Islet of Langerhans (tissue), 1 donor: Measurements from ENCODE around the gene MRTFA.
"Not testable (repeated sequence)": the region's sequence is repeated elsewhere in the genome, so short reads cannot be mapped to it uniquely, and the experiment has no call there.

ENCODE experiments used
- FAIRE-seq: peaks from one replicate; lab custom pipeline; 2011; peaks lifted over from hg19 to GRCh38; lab: Jason Lieb, UNC

MRTFA gene

DNA sequence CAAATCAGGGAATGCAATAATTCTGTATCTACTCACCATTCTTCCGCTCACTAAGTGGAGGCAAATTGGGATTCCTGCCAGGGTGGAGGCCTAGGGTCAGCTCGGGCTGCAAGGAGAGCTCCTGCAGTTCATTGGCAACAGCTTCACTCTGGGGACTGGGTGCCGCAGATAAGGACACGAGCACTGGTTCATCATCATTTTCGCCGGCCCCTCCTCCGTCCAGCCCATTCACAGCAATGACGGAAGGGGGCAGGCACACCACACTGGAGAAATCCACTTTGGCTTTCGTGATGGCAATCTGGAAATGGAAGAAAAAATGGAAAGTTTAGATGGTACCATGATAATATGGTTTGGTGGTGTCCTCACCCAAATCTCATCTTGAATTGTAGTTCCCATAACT, 84.4 kb downstream of the MRTFA start:
- FAIRE-seq: no peak

DNA sequence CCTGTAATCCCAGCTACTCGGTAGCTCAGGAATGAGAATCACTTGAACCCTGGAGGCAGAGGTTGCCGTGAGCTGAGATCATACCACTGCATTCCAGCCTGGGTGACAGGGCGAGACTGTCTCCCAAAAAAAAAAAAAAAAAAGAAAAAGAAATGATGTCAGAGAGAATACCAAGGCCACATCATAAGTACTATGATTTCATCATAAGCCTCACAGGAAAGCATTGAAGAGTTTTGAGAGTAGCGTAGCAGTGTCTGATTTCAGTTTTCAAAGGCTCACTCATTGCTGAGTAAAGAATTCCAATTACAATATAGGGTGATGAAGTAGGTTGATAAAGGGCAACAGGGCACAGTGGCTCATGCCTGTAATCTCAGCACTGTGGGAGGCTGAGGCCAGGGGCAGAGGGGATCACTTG, 88.8 kb downstream of the MRTFA start:
- FAIRE-seq: no peak

DNA sequence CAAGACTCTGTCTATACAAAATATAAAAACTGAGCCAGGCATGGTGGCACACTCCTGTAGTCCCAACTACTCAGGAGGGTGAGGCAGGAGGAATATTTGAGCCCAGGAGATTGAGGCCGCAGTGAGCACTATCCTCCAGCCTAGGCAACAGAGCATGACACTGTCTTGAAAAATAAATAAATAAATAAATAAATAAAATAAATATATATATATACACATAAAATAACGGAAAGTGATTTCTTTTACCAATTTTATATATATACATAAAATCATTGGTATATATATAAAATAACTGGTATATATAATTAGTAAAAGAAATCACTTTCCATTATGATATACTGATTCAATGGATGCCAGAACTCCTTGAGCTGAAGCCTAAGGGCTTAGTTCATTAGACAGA, 91.8 kb downstream of the MRTFA start:
- FAIRE-seq: no peak

DNA sequence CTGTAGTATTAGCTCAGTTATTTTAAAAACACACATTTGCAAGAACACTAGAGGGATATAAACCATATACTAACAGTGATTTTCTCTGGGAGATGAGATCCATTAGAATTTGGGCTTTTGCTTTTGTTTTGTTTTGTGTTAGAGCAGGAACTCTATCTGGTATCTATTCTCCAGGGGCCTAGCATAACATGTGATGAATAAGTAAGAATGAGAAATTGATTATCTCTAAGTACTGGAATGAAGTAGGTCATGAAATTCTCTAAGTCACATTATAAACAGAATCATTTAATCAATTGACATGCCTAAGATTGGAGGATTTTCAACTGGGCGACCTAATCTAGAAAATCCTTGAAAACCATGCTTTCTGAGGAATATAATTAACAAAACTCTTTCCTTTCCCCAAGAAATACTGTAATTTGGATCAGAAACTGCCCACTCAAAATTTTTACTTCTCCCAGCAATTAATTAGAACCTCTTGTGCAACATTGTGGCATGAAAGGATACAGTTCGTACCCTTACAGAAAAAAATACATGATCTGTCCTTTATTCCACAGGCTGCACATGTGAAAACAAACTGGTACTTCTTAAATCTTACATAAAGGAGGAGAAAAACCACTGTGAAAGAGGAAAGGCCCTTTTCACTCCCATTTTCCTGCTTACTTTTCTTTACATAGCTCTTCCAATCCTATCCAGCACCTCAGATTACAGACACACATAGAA, 93.5 kb downstream of the MRTFA start:
- FAIRE-seq: no peak

DNA sequence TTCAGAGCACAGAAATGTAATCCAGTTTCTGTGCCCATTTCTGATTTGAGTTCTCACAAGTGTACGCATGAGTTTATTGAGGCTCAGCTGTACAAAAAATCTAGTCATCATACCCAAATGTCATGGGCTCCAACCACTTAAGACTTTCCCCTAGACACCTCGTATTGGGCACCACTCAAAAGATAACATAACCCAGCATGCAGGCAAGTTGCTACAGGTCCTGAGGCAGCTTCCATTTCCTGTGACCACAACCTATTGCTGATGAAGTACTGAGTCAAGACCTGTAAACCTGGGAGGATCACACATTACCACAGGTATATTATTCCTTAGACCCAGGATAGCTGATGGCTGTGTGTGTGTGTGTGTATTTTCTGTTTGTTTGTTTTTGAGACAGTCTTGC, 95.2 kb downstream of the MRTFA start:
- FAIRE-seq: no peak

DNA sequence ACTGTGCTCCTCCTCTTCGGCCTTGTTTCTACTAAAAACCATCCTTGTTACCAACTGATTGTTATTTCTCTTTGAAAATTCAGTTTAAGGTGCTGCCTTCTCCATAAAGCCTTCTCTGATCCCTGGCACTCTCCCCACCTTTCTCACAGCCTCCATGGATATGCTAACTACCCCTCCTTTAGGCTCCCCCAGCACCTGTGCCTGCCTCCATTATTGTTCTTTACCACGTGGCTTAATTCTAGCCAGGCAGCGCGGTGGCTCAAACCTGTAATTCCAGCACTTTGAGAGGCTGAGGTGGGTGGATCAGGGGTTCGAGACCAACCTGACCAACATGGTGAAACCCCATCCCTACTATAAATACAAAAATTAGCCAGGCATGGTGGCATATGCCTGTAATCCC, 96.3 kb downstream of the MRTFA start:
- FAIRE-seq: no peak

DNA sequence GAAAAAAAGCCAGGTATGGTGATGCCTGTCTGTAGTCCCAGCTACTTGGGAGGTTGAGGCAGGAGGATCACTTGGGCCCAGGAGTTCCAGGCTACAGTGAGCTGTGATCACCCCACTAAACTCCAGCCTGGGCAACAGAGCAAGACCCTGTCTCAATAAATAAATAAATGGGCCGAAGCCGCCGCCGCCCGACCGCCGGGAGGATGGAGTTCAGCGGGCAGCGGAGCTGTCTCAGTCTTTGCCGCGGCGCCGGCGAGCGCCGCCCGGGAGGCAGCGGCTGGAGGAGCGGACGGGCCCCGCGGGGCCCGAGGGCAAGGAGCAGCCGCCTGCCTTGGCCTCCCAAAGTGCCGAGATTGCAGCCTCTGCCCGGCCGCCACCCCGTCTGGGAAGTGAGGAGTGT, 100.4 kb downstream of the MRTFA start:
- FAIRE-seq: not testable (repeated sequence)

DNA sequence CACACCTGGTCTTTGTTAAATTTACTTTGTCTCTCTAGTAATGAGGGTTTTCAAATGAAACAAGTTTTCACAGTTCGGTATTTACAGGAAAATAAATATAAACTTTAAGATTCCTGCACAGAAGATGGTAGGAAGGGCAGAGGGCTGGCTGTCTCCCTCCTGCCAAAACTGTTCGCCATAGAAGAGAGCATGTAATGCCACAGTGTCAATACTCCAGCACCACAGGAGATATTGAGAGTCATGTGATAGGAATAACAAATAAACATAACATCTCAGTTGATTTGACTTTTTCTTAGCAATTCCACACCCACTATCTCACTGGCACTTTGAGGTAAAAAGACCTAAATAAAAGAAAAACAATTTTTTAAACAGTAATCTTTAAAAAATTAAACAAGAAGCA, 100.9 kb downstream of the MRTFA start:
- no peak for FAIRE-seq

DNA sequence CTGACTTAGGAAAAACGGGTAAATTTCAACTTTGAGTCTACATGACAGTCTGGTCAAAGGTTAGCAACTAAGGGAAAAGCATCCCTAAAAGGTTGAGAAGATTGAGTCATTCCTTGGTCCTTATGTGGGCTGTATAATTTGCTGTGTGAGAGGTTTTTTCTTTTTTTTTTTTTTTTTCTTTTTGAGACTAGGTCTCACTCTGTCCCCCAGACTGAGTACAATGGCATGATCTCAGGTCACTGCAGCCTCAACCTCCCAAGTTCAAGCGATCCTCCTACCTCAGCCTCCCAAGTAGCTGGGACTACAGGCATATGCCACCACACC, 101.4 kb downstream of the MRTFA start:
- FAIRE-seq: no peak

DNA sequence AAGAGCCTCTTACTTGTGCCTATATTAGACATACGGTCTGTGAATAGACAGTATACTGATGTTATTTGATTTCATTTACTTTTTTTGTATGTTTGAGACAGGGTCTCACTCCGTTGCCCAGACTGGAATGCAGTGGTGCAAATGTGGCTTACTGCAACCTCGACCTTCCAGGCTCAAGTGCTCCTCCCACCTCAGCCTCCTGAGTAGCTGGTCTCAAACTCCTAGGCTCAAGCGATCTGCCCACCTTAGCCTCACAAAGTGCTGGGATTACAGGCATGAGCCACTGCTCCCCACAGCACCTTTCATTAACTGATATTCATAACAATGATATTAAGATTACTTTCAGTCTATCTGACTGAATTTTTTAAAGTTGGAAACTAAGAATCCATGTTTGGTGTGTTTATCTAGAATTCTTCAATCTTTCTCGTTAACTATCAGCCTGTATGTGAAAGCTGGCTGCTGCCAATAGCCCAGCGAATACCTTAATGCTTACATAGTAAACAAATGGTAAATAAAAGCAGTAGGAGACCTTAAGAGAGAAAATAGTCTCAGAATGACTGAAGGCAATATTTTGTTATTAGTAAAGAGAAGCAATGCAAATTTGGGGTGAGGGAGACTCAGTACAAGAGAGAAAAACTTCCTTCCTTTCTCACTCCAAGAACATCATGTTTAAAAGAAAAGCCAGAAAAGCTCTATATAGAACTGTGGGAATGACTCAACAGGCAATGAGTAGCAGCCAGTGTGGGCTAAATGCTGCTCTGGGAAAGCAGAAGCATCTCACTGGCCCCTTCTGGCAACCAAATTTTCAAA, 101.9 kb downstream of the MRTFA start:
- peak; percentile 49 for FAIRE-seq

DNA sequence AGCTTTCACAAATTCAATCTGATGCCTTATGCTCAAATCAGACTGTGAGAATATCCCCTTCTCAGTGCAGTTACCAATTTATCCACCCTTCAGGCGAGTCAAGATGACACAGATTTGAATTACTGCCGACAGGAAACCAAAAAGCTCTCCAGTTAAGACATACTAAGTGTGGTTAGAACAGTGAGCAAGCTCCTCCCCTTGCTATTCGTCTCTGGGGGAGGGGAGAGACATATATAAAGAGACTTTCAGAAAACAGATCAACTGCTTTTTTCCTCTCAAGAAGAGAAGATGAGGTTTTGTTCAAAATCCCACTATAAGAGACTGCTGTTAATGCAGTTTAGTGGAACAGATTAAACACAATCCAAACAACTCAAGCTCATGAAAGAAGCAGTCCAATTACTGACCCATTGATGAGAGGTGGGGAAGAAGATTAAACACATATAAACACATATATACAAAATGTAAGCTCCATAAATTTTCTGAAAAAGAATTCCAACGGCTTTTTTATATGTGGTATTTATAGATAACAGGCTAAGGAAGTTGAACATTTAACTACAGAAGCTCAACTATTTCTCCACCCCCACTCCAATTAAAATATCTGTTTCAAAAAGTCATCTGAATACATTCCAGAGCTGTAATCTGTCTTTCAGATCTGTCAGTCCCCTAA, 102.7 kb downstream of the MRTFA start:
- no peak for FAIRE-seq

DNA sequence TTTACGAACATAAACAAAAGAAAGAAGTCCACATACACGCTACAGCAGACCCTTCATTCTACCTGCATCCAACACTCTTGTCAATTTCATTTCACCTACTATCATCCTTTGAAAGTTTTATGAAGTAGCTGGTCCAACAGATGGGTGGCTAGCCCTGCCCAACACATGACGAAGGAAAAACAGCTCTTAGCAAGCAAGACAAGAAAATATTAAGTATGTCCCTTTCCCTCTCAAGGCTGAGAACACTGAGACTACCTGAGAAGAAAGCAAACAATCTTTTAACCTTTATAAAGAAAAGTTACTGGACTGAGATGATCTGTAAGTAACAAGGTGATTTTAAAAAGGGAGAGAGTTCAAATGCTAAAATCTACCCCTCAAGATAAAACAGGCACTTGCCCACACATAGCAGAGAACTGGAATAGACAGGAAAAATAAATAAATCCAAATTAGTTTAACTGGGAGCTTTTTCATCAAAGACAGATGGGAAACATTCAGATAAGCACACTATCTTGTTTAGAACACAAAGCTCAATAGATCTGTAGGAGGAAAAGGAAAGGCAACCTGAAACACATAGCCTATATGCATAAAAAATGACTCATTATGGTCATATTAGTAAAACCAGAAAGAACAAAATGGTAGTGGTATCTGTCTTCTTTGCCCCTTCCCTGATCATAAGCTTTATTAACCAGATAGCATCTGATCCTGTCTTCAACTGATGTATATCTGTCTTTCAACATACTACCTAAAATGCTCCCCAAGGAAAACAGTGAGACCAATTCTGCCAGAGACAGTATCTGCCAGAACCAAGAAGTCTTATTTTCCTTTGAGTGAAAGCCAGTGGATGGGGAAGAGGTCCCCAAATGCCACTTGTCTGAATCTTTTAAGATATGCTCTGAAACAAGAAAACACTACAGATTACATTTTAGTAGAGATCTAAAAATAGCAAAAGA, 104.3 kb downstream of the MRTFA start:
- no peak for FAIRE-seq

DNA sequence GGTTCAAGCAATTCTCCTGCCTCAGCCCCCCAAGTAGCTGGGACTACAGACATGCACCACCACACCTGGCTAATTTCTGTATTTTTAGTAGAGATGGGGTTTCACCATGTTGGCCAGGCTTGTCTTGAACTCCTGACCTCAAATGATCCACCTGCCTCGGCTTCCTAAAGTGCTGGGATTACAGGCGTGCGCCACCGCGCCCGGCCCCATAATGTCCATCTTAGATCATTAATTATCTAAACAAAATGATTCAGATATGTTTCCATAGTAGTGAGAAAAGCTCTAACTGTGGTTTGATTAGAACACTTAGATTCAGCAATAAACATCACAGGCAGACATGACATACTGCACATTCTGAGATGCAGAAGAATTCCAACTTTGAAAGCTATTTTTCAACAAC, 106.1 kb downstream of the MRTFA start:
- not testable (repeated sequence) for FAIRE-seq

DNA sequence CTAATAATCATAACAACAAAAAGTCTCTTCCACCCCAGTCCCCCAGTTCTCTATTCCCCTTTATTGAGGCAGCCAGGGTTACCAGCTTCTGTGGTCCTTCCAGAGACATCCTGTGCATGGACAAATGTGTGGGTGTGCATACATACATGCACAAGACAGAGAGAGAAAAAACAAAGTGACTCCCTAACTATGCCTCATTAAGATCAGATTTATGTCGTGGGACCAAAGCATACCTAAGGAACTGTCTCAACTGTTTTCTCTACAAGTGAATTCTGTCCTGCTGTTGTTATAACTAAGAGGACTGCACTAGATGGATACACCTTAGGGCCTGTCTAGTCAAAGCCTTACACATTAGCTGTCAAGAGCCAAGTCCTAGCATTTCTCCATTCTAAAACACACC, 106.7 kb downstream of the MRTFA start:
- no peak for FAIRE-seq

DNA sequence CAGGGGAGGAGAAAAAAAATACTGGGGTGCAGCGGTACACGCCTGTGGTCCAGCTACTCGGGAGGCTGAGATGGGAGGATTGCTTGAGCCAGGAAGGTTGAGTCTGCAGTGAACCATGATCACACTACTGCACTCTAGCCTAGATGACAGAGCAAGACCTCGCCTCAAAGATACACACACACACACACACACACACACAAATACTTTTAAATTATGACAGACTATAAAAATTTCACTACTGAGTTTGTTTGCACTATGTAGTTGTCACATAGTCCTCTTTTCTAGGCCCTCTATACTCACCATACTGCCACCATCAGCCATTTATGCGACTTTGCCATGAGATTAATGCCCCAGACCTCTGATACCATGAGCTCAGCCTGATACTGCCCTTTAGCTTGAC, 109.6 kb downstream of the MRTFA start:
- FAIRE-seq: no peak

DNA sequence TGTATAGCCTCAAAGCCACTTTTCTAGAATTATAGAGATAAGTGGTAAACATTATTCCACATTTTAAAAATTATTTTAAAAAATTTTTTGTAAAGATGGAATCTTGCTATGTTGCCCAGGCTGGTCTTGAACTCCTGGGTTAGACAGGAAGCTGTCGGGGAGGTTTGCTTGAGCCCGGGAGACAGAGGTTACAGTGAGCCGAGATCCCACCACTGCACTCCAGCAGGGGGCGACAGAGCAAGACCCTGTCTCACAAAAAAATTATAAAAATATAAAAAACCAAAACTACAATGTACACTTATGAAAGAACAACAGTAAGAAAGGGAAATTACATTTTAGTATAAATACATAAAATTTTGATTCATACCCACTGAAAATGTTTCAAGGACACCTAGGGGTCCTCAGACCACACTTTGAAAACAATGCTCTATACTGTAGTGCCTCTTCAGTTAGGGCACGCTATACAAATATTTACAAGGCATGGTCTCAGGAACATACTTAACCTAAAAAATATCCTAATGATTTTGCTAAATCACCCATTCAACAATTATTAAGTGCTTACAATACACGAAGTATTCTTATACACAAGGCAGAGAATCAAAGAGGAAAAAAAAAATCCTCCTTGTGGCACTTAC, 111.2 kb downstream of the MRTFA start:
- no peak for FAIRE-seq

DNA sequence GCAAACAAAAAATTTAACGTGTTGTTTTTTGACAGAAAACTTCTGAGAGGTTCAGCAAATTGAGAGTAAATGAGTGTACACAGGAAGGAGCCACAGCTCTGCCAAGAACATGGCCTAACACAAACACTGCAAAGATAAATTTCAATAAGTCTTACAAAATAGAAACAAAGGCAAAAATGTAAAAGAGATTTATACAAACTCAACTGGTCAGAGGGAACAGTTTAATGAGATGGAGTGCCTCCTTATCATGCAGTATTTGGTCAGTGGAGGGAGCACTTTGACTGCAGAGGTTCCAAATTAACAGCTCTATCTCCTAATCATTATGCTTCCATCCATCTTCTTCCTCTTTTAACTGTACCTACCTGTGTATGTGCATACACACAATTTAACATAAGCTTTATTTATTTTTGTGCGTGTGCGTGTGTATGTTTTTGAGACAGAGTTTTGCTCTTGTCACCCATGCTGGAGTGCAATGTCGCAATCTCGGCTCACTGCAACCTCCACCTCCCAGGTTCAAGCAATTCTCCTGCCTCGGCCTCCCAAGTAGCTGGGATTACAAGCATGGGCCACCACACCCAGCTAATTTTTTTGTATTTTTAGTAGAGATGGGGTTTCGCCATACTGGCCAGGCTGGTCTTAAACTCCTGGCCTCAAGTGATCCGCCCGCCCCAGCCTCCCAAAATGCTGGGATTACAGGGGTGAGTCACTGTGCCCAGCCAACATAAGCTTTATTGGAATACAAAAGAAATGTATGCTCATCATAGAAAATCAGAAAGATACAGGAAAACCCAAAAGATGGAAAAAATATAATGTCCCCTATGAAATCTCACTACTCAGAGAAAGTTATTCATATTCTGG, 111.9 kb downstream of the MRTFA start:
- no peak for FAIRE-seq

DNA sequence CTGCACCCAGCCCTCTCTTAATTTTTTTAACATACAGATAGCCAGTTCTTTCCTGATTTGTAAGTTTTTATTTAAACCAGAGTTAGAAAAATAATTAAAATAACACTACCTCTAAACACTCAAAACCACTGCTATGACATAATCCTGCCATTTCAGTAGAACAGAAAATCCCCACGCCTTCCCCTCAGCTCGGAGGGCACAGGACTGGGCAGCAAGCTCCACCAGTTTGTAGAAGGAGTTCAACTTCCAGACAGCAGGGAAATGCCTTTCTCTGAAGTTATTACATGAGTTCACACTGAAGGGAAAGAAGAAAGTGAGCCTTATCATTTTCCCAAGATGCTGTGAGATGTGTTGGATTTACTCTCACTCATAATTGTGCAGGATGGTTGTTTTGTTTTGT, 114.4 kb downstream of the MRTFA start:
- FAIRE-seq: no peak

DNA sequence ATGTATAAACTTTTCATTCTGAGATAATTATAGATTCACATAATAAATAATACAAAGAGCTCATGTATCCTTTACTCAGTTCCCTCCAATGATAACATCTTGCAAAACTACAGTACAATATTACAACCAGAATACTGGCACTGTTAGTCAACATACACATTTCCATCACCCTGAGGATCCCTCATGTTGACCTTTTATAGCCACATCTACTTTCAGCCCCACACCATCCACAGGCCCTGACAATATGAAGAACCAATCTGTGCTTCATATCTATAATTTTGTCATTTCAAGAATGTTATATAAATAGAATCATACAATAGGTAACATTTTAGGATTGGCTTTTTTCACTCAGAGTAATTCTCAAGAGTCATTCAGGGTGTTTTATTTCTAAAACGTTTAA, 115.5 kb downstream of the MRTFA start:
- FAIRE-seq: no peak

DNA sequence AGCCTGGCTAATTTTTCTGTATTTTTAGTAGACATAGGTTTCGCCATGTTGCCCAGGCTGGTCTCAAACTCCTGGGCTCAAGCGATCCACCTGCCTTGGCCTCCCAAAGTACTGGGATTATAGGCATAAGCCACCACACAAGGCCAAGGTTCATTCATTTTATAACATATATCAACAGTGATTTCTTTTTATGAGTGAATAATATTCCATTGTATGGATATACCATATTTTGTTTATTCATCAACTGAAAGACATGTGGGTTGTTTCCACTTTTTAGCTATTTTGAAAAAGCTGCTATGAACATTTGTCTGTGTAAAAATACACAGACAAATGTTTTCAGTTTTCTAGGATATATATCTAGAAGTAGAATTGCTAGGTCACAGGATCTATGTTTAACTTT, 116.0 kb downstream of the MRTFA start:
- no peak for FAIRE-seq

DNA sequence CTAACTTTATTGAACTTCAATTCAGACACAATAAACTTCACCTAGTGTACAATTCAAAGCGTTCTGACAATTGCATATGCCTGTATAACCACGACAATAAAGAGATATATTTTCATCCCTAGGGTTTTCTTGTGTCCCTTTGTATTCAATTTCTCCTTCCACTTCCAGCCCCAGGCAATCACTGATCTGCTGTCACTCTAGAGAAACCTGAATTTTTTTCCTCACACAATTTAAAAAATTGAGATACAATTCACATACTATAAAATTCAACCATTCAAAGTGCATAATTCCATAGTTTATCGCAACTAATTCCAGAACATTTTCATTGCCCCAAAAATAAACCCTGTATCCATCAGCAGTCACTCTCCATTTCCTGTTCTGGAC, 116.6 kb downstream of the MRTFA start:
- no peak for FAIRE-seq
